Transverse colon (tissue), 4 donors: Measurements from ENCODE around the gene MRPL37. TPM values are rescaled to one million over a fixed set of nuclear protein-coding genes. Genes with fewer than 3 reads are reported as not detected.

Source experiments
- DNase-seq: peaks from one replicate; pipeline ENCODE4 v3.0.0-alpha.2; 2019
- H3K27ac ChIP-seq, 4 donors: fragments of 200-600 bp; sonication (generic); 2 replicates each; pipeline ENCODE4 v1.5.1; 2016 to 2018; ENCODE audit warnings: inconsistent platforms in 4 of 4
- H3K27me3 ChIP-seq: fragments of 200-600 bp; sonication (generic); 2 replicates; pipeline ENCODE4 v1.5.1; 2017; ENCODE audit warnings: inconsistent platforms
- H3K36me3 ChIP-seq, 4 donors: fragments of 200-600 bp; sonication (generic); 2 replicates each; pipeline ENCODE4 v1.5.1; 2017 to 2019; ENCODE audit warnings: inconsistent platforms in 4 of 4
- H3K4me1 ChIP-seq, 4 donors: fragments of 200-600 bp; sonication (generic); 2 replicates each; pipeline ENCODE4 v1.5.1; 2017 to 2020; ENCODE audit warnings: inconsistent platforms in 4 of 4
- H3K4me3 ChIP-seq, 4 donors: fragments of 200-600 bp; sonication (generic); 1 replicate in 1 of 4; 2 replicates in 3 of 4; pipeline versions ENCODE4 v1.5.1 to v1.6.1; 2017 to 2019; ENCODE audit warnings: inconsistent platforms in 4 of 4
- H3K9me3 ChIP-seq, 2 donors: fragments of 200-600 bp; sonication (generic); 2 replicates each; pipeline ENCODE4 v1.5.1; 2017 to 2019; ENCODE audit warnings: inconsistent platforms in 2 of 2
- EP300 ChIP-seq: sonication (generic); formaldehyde crosslinking; IDR thresholded peaks from one replicate; pipeline ENCODE4 v1.6.1; 2017; ENCODE audit warnings: antibody characterized with exemption, low read depth
- POLR2A ChIP-seq: fragments of 450-650 bp; IDR thresholded peaks from one replicate; pipeline ENCODE4 v1.6.1; 2016; ENCODE audit warnings: antibody characterized with exemption, mild to moderate bottlenecking, moderate library complexity
- POLR2AphosphoS5 ChIP-seq, 3 donors: sonication (generic); formaldehyde crosslinking; IDR thresholded peaks; one replicate each; pipeline ENCODE4 v1.6.1; 2016; ENCODE audit warnings: antibody characterized with exemption in 3 of 3
- WGBS, 2 donors: methylation state at CpG; one replicate each; pipeline ENCODE4 v1.1.5; 2018; ENCODE audit warnings: low coverage in 1 of 2; 5-methylcytosine and 5-hydroxymethylcytosine counted together
- in situ Hi-C, 4 donors: fragments of 200-750 bp; cut with MboI; loops; one replicate each; pipeline versions ENCODE4 v1.15.0 to v1.15.1; 2017; ENCODE audit warnings: low sequenced_read_pairs in 3 of 4, low pct_ligation_motif_present in 1 of 4, low pct_unique_long_range_greater_than_20kb in 1 of 4
- intact Hi-C: fragments of 100-400 bp; cut with DNase I; formaldehyde crosslinking; loops from one replicate; pipeline ENCODE4 v1.15.1; 2023; ENCODE audit warnings: low total_unique reads
- total RNA-seq, 4 donors: library from RNA; depleted of rRNA; stranded (reverse); fragments of >200 nt; gene quantifications; one replicate each; pipeline ENCODE4 v1.1.0, GENCODE V29; 2016
- TF ChIP-seq, protein P1 (sequence below), 5 experiments: fragments of 200-600 bp in 3 of 5; fragments of 450-650 bp in 2 of 5; sonication (generic) in 3 of 5; IDR thresholded peaks; 1 replicate in 2 of 5; 2 replicates in 3 of 5; pipeline ENCODE4 v1.5.1; 2016 to 2017; ENCODE audit warnings: antibody characterized with exemption in 5 of 5, inconsistent platforms in 3 of 5, mild to moderate bottlenecking in 2 of 5, moderate library complexity in 1 of 5

The MRPL37 gene
- total RNA-seq, 4 donors from 2014 or later = 9.7 to 122 (median 57.8) TPM

DNA sequence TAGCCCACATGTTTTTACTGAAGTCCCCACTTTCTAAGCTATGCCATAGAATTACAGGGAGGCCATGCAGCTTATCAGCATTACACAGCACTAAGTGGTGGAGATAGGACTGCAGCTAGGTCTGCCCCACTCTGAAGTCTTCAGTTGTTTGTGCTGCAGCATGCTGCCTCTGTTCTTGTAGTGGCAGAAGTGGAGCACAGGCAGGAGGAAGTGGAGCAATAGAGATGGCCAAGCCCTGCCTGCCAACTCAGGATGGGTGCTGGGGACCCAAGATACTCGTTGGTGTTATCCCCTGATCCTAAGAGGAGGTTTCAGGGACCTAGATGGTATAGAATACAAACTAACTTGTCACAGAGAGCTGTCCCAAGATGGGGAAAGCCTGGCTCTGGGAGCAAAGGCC is 12.9 kb downstream of the MRPL37 start:
- intact Hi-C loops (no loop called here), in situ Hi-C loops (no loop called here)
- Histone ChIP-seq H3K4me1 (no peaks in the 10 kb centered on the region), H3K27ac (no peak overlapping the region), H3K9me3 (no peaks in the 10 kb centered on the region), H3K36me3 (peaks cover 0 to 71% (median 38%) of the 10 kb centered on the region in 4 donors), H3K27me3 (no peaks in the 10 kb centered on the region), H3K4me3 (no peak overlapping the region)
- 71% methylated on average over 1 of the region's 1 CpG; no CpG with 5 or more reads in 1 of the 2 donors for WGBS, 2 donors
- no peak for DNase-seq
- TF ChIP-seq, protein P1, sequence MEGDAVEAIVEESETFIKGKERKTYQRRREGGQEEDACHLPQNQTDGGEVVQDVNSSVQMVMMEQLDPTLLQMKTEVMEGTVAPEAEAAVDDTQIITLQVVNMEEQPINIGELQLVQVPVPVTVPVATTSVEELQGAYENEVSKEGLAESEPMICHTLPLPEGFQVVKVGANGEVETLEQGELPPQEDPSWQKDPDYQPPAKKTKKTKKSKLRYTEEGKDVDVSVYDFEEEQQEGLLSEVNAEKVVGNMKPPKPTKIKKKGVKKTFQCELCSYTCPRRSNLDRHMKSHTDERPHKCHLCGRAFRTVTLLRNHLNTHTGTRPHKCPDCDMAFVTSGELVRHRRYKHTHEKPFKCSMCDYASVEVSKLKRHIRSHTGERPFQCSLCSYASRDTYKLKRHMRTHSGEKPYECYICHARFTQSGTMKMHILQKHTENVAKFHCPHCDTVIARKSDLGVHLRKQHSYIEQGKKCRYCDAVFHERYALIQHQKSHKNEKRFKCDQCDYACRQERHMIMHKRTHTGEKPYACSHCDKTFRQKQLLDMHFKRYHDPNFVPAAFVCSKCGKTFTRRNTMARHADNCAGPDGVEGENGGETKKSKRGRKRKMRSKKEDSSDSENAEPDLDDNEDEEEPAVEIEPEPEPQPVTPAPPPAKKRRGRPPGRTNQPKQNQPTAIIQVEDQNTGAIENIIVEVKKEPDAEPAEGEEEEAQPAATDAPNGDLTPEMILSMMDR (IDR thresholded peaks at IDR 0.05) = no peak
- TF ChIP-seq EP300 (no peak), POLR2A (no peak), POLR2AphosphoS5 (IDR thresholded peaks at IDR 0.05) (no peak)

DNA sequence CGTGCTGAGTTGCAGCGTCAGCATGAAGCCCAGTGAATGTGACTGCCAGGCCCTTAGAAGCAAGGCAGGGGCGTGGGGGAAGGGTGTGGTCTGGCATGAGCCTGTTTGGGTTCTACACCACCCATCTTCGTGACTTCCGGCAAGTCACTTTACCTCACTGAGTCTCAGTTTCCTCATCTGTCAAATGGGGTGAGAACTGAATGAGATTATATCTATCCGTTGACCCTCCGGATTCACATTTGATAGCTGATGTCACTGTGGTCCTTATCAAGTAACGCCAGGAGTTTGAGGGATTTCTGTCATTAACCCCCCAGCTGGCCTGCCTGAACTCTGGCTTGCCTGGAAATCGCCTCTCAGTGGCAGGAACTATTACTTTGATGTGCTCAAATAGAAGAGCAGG is 15.6 kb downstream of the MRPL37 start:
- DNase-seq = no peak
- in situ Hi-C loops = no loop called here
- Histone ChIP-seq H3K9me3 (no peaks in the 10 kb centered on the region), H3K4me3 (no peak overlapping the region), H3K36me3 (peaks cover 0 to 62% (median 32%) of the 10 kb centered on the region in 4 donors), H3K27ac (no peak overlapping the region), H3K27me3 (no peaks in the 10 kb centered on the region), H3K4me1 (peaks cover 16 to 24% (median 19%) of the 10 kb centered on the region in 4 donors)
- intact Hi-C loops = no loop called here
- WGBS, 2 donors = 91 to 93% methylated on average over 4 to 9 of the region's 9 CpGs
- TF ChIP-seq EP300 = no peak
- TF ChIP-seq POLR2AphosphoS5 (IDR thresholded peaks at IDR 0.05) = no peak
- TF ChIP-seq, protein P1 (IDR thresholded peaks at IDR 0.05) = no peak
- TF ChIP-seq POLR2A = no peak

DNA sequence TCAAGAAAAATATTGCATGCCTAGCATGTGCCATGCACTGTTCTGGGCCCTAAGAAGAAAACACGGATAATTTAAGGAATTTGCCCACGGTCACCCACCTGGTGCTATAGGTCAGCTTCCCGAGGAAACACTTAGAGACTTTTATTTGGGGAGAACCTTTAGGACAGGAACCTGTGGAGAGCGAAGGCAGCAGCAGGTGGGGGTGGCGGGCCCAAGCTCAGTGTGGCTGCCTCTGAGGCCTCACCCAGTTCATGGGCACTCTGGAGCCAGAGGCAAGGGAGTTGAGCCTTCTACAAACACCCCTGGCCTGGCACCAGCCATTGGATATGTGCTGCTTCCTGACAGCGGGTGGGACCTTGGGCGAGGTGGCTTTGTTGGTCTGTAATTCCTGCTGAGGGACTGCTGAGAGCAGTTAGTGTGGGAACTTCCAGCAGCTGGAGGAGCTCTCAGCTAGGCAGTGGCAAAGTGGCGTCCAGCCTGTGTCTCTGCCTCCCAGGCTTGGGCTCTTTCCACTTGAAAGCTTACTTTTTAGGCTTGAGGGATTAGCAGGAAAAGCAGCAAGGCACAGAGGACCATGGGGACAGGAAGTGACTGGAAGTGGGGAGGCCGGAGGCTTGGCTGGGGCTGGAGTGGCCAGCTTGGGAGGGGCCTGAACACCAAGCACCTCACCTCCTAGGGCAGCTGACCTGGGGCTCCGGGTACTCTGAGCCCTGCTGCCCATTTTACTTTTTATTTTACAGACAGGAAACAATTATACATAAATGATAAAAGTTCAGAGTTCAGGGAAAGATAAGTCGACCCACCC is 19.1 kb downstream of the MRPL37 start:
- Histone ChIP-seq H3K27ac (peak overlapping the region; percentile 51 to 76 (median 66)), H3K36me3 (peaks cover 0 to 29% (median 17%) of the 10 kb centered on the region in 4 donors), H3K4me1 (peaks cover 16 to 28% (median 20%) of the 10 kb centered on the region in 4 donors), H3K9me3 (no peaks in the 10 kb centered on the region), H3K27me3 (no peaks in the 10 kb centered on the region), H3K4me3 (no peak overlapping the region)
- in situ Hi-C loops (no loop called here), intact Hi-C loops (no loop called here)
- WGBS, 2 donors = 45 to 47% methylated on average over 1 to 11 of the region's 11 CpGs
- peak; percentile 42 for DNase-seq
- TF ChIP-seq POLR2AphosphoS5 (IDR thresholded peaks at IDR 0.05) = no peak
- TF ChIP-seq, protein P1 (IDR thresholded peaks at IDR 0.05) = peak in 1 of 5 experiments; percentile 4
- TF ChIP-seq EP300 = no peak
- no peak for TF ChIP-seq POLR2A

DNA sequence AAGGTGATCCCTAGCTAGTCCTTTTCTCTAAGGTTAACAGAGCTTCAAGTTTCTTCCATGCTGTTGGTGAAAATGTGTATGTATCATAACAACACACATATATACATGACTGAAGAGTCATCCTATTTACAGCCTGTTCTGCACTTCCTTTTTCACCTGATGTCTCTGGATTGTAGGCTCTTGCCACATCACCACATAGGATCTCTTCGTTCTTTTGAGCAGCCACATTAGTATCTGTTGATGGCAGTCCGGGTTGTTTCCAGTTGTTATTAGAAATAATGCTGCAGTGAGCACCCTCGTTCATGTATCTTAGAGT is 19.7 kb downstream of the MRPL37 start:
- 50 to 71% methylated on average over 2 to 3 of the region's 3 CpGs for WGBS, 2 donors
- no peaks in the 10 kb centered on the region for H3K9me3 ChIP-seq
- peaks cover 16 to 28% (median 20%) of the 10 kb centered on the region in 4 donors for H3K4me1 ChIP-seq
- DNase-seq = no peak
- peaks cover 0 to 28% (median 14%) of the 10 kb centered on the region in 4 donors for H3K36me3 ChIP-seq
- H3K27ac ChIP-seq = peak overlapping the region; percentile 51 to 76 (median 66)
- H3K4me3 ChIP-seq = no peak overlapping the region
- no peaks in the 10 kb centered on the region for H3K27me3 ChIP-seq
- TF ChIP-seq, protein P1 (IDR thresholded peaks at IDR 0.05) = no peak
- in situ Hi-C loops = no loop called here
- intact Hi-C loops = no loop called here
